Esophagus (tissue), 2 donors: Measurements from ENCODE around the gene CACNG4. TPM values are rescaled to one million over a fixed set of nuclear protein-coding genes. Genes with fewer than 3 reads are reported as not detected.

Experiments used
- H3K27ac ChIP-seq, 2 donors: one replicate each; pipeline ENCODE4 v1.5.1; 2013; ENCODE audit warnings: low read depth in 2 of 2, mild to moderate bottlenecking in 2 of 2, inconsistent platforms in 1 of 2, low read length in 1 of 2, moderate library complexity in 1 of 2
- H3K27me3 ChIP-seq, 2 donors: one replicate each; pipeline ENCODE4 v1.6.1; 2013; ENCODE audit warnings: low read length in 2 of 2, control low read depth in 1 of 2, mild to moderate bottlenecking in 1 of 2; ENCODE audit not compliant: insufficient read depth in 2 of 2, control insufficient read depth in 1 of 2
- H3K36me3 ChIP-seq, 2 donors: one replicate each; pipeline ENCODE4 v1.6.1; 2013; ENCODE audit warnings: low read length in 1 of 2; ENCODE audit not compliant: control insufficient read depth in 2 of 2, insufficient read depth in 2 of 2
- H3K4me1 ChIP-seq, 2 donors: one replicate each; pipeline ENCODE4 v1.6.1; 2013; ENCODE audit warnings: low read length in 1 of 2; ENCODE audit not compliant: control insufficient read depth in 2 of 2, insufficient read depth in 2 of 2
- H3K4me3 ChIP-seq, 2 donors: one replicate each; pipeline ENCODE4 v1.5.1; 2013; ENCODE audit warnings: low read length in 2 of 2, mild to moderate bottlenecking in 2 of 2, low read depth in 1 of 2, moderate library complexity in 1 of 2
- H3K9me3 ChIP-seq, 2 donors: one replicate each; pipeline ENCODE4 v1.6.1; 2013; ENCODE audit warnings: mild to moderate bottlenecking in 2 of 2, low read depth in 1 of 2, low read length in 1 of 2, moderate library complexity in 1 of 2; ENCODE audit not compliant: control insufficient read depth in 2 of 2, insufficient read depth in 1 of 2
- WGBS, 2 donors: extraction: QIAGEN DNeasy Blood & Tissue Kit; methylation state at CpG; one replicate each; pipeline ENCODE4 v1.1.7; 2013; 5-methylcytosine and 5-hydroxymethylcytosine counted together
- polyA plus RNA-seq, 2 donors: library from polyadenylated mRNA; stranded (reverse); fragments of 200-250 nt; gene quantifications; one replicate each; pipeline ENCODE4 v1.2.3, GENCODE V29; 2013
- donor health status: healthy with polysubstance abuse.
- donor health status: Bipolar disorder and iron deficiency.

CACNG4 gene
- polyA plus RNA-seq, 2 donors, result 0.18 to 0.29 TPM

DNA sequence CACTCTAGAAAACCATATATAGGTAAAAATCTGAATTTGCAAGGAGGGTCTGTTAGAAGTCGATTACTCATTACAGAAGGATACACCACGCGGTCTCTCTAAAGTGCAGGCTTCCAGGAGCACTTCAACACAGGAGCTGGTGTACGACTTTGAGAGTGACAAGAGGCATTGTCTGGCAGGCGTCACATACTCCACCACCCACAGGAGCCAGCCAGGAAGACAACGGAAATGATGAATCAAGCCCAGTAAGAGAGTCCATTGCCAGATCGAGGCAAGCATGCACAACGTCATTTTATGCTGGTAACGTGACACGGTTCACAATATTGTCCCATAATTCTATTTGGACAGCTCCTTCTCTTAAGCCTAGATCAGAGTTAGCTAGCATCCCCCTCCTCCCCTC, 15.0 kb upstream of the CACNG4 start:
- Histone ChIP-seq H3K4me3 (no peak overlapping the region), H3K9me3 (peaks cover 0 to 3% of the 10 kb centered on the region in 2 donors), H3K36me3 (no peaks in the 10 kb centered on the region), H3K27ac (no peak overlapping the region), H3K27me3 (no peaks in the 10 kb centered on the region), H3K4me1 (peaks cover 7 to 14% of the 10 kb centered on the region in 2 donors)
- WGBS, 2 donors, result 66 to 75% methylated on average over 10 of the region's 10 CpGs

DNA sequence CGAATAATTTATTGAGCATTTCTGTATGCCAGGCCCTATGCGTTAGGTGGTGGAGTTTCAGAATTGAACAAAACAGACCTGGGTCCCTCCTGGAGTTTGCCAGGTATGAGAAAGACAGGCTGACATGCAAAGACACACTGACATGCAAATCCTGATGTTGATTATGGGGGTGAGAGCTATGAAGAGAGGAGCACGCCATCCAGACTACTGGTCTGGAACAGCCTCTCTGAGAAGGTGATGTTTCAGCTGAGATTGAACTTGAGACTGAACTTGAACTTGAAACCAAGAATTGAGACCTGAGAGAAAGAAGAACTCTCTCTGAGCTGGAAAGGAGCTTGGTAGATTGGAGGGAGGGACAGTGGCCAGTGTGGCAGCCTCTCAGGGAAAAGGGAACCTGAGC, 14.2 kb upstream of the CACNG4 start:
- Histone ChIP-seq H3K27me3 (no peaks in the 10 kb centered on the region), H3K27ac (no peak overlapping the region), H3K9me3 (peaks cover 0 to 3% of the 10 kb centered on the region in 2 donors), H3K4me3 (no peak overlapping the region), H3K36me3 (no peaks in the 10 kb centered on the region), H3K4me1 (peaks cover 7 to 14% of the 10 kb centered on the region in 2 donors)
- 88 to 90% methylated on average over 3 of the region's 3 CpGs for WGBS, 2 donors

DNA sequence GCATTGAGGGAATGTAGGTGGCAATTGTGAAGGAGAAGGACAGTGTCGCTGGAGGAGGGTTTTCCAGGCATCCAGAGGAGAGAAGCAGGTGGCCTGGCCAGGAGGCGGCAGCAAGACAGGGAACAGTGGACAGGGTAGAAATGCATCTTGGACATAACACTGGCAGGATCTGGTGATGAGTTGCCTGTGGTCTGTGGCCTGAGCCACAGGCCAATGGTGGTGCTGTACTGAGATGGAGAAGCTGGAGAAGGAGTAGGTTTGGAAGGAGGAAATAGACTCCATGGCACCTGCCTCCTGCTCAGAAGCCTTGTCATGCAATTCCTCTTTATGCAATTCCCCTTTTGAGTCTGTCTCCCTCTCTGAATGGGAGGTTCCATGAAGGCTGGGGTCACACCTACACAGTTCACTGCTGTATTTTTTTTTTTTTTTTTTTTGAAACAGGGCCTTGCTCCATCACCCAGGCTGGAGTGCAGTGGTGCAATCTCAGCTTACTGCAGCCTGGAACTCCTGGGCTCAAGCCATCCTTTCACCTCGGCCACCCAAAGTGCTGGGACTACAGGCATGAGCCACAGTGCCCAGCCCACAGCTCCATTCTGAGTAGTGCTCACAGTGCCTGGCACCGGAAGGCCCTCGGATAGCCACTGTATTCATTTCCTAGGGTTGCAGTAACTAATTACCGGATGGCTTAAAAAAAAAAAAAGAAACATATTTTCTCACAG, 13.5 kb upstream of the CACNG4 start:
- WGBS, 2 donors, result 67 to 68% methylated on average over 6 of the region's 6 CpGs
- H3K27me3 ChIP-seq, result no peaks in the 10 kb centered on the region

DNA sequence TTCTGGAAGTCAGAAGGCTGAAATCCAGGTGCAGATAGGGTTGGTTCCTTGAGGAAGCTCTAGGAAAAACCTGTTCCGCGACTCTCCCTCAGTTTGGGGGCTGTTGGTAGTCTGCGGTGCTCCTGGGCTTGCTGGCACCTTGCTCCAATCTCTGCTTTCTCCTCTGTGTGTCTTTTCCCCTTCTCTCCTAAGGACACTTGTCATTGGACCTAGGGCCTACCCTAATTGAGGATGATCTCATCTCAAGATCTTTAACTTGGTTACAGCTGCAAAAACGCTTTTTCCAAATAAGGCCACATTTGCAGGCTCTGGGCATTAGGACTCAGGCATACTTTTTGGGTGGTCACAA, 12.9 kb upstream of the CACNG4 start:
- 43 to 66% methylated on average over 4 of the region's 4 CpGs for WGBS, 2 donors
- Histone ChIP-seq H3K36me3 (no peaks in the 10 kb centered on the region), H3K4me3 (no peak overlapping the region), H3K27ac (peak overlapping the region in 1 of 2 donors; percentile 56), H3K4me1 (peaks cover 5 to 12% of the 10 kb centered on the region in 2 donors), H3K27me3 (no peaks in the 10 kb centered on the region), H3K9me3 (peaks cover 0 to 3% of the 10 kb centered on the region in 2 donors)

More for the DNA sequence above, 13.5 kb upstream of the CACNG4 start:
- peaks cover 5 to 12% of the 10 kb centered on the region in 2 donors for H3K4me1 ChIP-seq
- no peak overlapping the region for H3K27ac ChIP-seq
- H3K4me3 ChIP-seq, result no peak overlapping the region
- no peaks in the 10 kb centered on the region for H3K36me3 ChIP-seq
- H3K9me3 ChIP-seq, result peaks cover 0 to 3% of the 10 kb centered on the region in 2 donors

DNA sequence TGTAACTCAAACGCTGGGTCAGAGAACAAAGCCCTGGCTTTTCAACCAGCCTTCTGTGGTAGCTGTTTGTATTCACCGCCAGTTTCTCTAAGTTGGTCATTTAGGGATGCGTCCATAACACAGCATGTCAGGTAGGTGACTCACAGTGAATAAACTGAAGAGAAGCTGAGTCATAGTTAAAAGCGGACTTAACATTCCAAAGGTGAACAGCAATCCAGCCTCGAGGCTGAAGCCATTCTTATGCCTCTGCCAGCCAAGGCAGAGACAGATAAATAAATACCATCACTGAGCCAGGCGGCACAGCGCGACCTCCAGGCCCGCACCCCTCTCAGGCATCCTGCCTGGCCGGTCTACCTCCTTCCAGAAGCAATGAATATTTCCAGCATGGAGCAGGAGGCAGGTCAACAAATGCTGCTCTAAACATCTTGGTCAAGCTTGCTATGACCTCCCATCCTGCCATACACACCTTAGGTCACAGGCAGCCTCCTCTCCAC, 12.4 kb upstream of the CACNG4 start:
- Histone ChIP-seq H3K4me3 (no peak overlapping the region), H3K27ac (peak overlapping the region in 1 of 2 donors; percentile 65), H3K9me3 (peaks cover 0 to 3% of the 10 kb centered on the region in 2 donors), H3K27me3 (no peaks in the 10 kb centered on the region), H3K4me1 (peaks cover 5 to 12% of the 10 kb centered on the region in 2 donors), H3K36me3 (no peaks in the 10 kb centered on the region)
- WGBS, 2 donors, result 47 to 53% methylated on average over 10 of the region's 10 CpGs

DNA sequence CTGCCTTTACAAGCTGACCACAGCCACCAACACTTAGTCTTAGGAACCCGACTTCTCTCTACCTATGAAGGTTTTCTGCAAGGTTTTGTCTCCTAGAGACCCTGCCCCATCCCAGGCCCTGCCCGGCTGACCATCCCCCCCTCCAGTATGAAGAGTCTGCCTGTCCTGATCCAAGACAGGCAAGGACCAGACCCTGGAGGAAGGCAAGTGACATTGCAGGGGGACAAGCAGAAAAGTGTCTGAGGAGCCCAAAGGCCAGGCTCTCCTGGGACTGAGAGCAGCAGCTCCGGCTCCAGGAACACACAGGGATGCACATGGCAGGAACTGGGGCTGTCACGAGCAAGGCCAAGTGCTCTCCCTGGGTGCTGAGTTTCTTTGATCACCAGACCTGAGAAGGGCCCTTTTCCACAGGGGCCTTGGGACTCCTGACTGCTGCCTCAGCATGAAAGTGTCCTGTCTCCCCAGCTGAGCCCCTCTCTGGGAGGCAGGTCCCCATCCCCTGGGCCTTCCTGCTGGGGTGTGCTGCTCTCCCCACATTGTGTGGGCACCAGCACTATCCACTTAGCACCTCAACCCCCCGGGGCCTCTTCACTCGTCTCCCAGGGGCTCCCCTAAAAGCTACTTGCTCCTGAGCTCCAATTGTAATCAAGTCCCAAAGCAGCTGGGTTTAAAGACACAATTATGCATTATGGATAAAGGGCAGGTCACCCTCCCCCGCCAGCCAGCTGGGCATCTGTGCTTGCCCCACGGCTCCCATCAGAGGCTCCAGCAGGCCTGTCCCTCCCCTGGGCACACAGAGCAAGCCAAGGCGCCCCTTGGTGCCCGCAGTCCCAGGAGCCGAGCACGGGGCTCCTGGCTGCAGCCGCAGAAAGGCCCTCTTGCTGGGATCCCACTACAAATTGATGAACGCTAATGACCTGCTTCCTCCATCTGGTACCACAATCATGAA, 11.6 kb upstream of the CACNG4 start:
- Histone ChIP-seq H3K4me3 (no peak overlapping the region), H3K36me3 (no peaks in the 10 kb centered on the region), H3K27me3 (no peaks in the 10 kb centered on the region), H3K4me1 (peaks cover 2 to 10% of the 10 kb centered on the region in 2 donors), H3K9me3 (no peaks in the 10 kb centered on the region), H3K27ac (peak overlapping the region in 1 of 2 donors; percentile 65)
- 81 to 85% methylated on average over 14 of the region's 14 CpGs for WGBS, 2 donors

DNA sequence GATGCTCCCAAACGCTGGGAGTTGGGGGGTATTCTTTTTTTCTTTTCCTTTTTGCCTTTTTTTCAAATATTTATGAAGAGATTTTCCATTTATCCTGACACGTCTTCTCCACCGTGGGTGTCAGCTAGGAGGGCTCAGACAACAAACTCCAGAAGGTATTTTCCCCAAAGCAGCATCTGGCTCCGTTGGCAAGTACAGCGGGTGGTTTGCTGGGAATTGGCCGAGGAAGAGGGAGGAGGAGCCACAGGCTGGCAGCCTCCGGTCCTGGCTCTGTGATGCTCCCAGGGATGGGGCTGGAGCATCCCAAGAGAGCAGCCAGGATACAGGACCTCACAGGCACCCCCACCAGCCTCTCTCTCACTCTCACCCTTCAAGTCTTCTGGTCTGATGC, 10.9 kb upstream of the CACNG4 start:
- WGBS, 2 donors, result 24 to 51% methylated on average over 7 of the region's 7 CpGs

DNA sequence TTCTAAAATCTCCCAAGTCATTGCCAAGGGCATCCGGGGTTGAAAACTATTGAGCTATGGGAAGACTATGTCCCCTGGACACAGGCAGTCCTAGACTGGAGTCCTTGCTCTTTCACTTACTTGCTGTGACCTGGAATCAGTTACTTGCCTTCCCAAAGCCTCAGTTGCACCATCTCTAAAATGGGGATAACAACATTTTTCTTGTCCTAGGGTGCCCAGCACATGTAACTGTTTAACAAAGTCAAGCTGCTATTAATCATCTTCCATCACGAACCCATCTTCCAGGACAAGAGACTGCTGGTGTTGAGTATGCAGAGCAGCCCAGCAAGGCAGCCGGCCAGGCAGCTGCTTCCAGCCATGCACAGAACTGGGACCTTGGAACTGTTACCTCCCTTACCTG, 9.9 kb upstream of the CACNG4 start:
- 83 to 91% methylated on average over 3 of the region's 3 CpGs for WGBS, 2 donors
- H3K4me1 ChIP-seq, result peaks cover 2 to 10% of the 10 kb centered on the region in 2 donors

More for the DNA sequence above, 10.9 kb upstream of the CACNG4 start:
- Histone ChIP-seq H3K27me3 (no peaks in the 10 kb centered on the region), H3K27ac (no peak overlapping the region), H3K4me3 (no peak overlapping the region), H3K4me1 (peaks cover 2 to 10% of the 10 kb centered on the region in 2 donors), H3K9me3 (no peaks in the 10 kb centered on the region), H3K36me3 (no peaks in the 10 kb centered on the region)

DNA sequence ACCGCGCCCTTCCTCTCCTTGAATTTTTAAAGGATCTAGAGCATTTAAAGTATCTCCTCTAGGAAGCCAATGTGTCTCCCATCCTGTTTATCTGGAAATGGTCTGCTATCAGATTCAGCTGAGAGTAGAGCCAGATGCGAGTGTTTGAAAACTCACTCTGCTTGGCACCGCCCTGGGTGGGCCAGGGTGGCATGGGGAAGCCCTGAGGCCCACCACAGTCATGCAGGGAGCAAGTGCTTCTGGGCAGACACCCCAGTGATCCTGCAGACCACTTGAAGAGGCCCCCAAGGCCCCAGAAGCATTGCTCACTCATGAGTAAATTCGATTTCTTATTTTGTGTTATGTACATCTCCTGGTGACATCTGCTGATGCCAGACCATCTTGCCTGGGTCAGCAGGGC, 8.7 kb upstream of the CACNG4 start:
- Histone ChIP-seq H3K9me3 (no peaks in the 10 kb centered on the region), H3K36me3 (no peaks in the 10 kb centered on the region), H3K27me3 (no peaks in the 10 kb centered on the region), H3K27ac (no peak overlapping the region), H3K4me1 (peaks cover 2 to 8% of the 10 kb centered on the region in 2 donors), H3K4me3 (no peak overlapping the region)
- 92 to 94% methylated on average over 5 of the region's 5 CpGs for WGBS, 2 donors

More for the DNA sequence above, 9.9 kb upstream of the CACNG4 start:
- Histone ChIP-seq H3K36me3 (no peaks in the 10 kb centered on the region), H3K9me3 (no peaks in the 10 kb centered on the region), H3K27ac (no peak overlapping the region), H3K4me3 (no peak overlapping the region), H3K27me3 (no peaks in the 10 kb centered on the region)
